Measurements from ENCODE around the gene ZNF28. TPM values are rescaled to one million over a fixed set of nuclear protein-coding genes. Genes with fewer than 3 reads are reported as not detected.
"Not testable (repeated sequence)": the region's sequence is repeated elsewhere in the genome, so short reads cannot be mapped to it uniquely, and the experiment has no call there.

ZNF28 gene
- total RNA-seq, 4 donors from 2014 or later = 6.1 to 25.2 (median 11.1) TPM

DNA sequence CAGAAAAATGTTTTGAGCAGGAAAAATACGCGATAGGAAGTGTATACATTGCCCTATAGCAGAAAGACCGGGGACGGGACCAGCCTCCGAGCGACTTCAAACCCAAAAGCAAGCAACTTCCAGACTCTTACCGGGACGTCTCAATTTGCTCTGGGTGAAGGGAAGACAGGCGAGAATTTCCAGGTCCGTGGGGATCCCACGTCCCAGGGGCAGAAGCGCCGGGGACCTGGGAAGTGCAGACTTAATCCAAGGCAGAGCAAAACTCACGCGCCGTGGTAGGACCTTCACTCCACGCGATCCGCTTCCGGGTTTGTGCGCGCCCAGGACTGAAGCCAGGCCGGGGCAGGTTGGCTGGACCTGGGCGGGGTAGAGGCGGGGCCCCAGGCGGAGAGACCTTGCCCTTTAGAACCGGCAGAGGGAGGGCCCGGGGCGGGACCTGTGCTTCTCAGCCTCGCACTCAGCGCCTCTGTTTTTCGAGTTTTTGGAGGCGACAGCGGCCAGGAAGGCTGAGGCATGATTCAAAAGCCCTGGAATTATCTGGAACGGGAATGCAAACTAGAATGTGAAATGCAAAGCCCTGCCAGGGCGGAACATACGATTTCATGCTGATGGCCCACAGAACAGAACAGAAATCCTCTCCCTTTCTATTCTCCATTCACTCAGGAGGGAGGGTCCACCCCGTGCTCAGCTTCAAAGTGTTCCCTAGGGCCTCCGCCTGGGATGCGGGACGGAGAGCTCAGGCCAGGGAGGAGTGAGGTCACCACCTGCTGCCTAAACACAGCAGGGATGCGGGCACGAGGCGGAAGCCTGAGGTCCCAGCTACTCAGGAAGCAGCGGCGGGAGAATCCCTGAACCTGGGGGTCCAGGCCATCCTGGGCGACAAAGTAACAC lies 34.7 kb downstream of the ZNF28 start, which contains the start of gene ZNF600:
Gene ZNF600, minus strand, starts transcription at position 328 of the 891 bp plus-strand sequence. CDS start 7,903 bp downstream, outside the sequence.
- TF ChIP-seq POLR2A (IDR thresholded peaks at IDR 0.05) (peak; percentile 46 to 54), POLR2AphosphoS5 (IDR thresholded peaks at IDR 0.05) (peak; percentile 80)
- TF ChIP-seq, protein P1, sequence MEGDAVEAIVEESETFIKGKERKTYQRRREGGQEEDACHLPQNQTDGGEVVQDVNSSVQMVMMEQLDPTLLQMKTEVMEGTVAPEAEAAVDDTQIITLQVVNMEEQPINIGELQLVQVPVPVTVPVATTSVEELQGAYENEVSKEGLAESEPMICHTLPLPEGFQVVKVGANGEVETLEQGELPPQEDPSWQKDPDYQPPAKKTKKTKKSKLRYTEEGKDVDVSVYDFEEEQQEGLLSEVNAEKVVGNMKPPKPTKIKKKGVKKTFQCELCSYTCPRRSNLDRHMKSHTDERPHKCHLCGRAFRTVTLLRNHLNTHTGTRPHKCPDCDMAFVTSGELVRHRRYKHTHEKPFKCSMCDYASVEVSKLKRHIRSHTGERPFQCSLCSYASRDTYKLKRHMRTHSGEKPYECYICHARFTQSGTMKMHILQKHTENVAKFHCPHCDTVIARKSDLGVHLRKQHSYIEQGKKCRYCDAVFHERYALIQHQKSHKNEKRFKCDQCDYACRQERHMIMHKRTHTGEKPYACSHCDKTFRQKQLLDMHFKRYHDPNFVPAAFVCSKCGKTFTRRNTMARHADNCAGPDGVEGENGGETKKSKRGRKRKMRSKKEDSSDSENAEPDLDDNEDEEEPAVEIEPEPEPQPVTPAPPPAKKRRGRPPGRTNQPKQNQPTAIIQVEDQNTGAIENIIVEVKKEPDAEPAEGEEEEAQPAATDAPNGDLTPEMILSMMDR (IDR thresholded peaks at IDR 0.05) = peak in 3 of 4 experiments; percentile 32 to 51 (median 44)
- H3K9me3 ChIP-seq, H3K27me3 ChIP-seq, H3K36me3 ChIP-seq: not testable (repeated sequence)
- H3K4me1 ChIP-seq = peaks cover 0 to 25% (median 0%) of the 10 kb centered on the region in 3 donors
- peak within 1 kb of the TSS; percentile 16 to 89 (median 84) for H3K27ac ChIP-seq
- H3K4me3 ChIP-seq = peak within 1 kb of the TSS; percentile 57 to 71
- ATAC-seq = peak; percentile 100
- WGBS, 2 donors (ENCODE audit: low coverage in 1 of 2) = 0% methylated on average over 18 to 19 of the region's 47 CpGs

DNA sequence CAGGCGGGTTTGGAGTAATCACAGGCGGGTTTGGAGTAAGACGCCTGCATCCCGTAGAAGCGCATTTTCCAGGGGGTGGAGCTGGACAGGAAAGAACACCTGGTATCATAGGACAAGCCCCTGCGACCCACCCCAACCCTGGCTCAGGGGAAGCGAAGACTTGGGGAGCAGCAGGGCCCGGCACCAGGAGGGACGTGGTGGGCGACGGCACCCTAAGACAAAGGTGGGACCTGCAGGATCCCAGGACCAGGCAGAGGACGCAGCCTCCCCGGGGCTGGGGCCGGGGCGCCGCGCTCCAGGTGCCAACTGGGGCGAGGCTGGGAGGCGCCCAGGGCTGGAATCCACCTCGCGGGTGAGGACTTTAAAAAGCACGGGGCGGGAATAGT lies 35.4 kb downstream of the ZNF28 start:
- 0 to 5% methylated on average over 2 to 20 of the region's 23 CpGs for WGBS, 2 donors (ENCODE audit: low coverage in 1 of 2)
- H3K4me1 ChIP-seq = peaks cover 0 to 25% (median 0%) of the 10 kb centered on the region in 3 donors
- no peaks in the 10 kb centered on the region for H3K27me3 ChIP-seq
- peaks cover 0 to 15% of the 10 kb centered on the region in 2 donors for H3K36me3 ChIP-seq
- peak; percentile 11 for ATAC-seq
- H3K9me3 ChIP-seq = no peaks in the 10 kb centered on the region
- peak overlapping the region; percentile 16 to 89 (median 84) for H3K27ac ChIP-seq
- TF ChIP-seq EP300 (IDR thresholded peaks at IDR 0.05) (no peak), POLR2AphosphoS5 (IDR thresholded peaks at IDR 0.05) (no peak), POLR2A (IDR thresholded peaks at IDR 0.05) (no peak)
- TF ChIP-seq, protein P1 (IDR thresholded peaks at IDR 0.05) = no peak
- peak overlapping the region; percentile 57 to 71 for H3K4me3 ChIP-seq

DNA sequence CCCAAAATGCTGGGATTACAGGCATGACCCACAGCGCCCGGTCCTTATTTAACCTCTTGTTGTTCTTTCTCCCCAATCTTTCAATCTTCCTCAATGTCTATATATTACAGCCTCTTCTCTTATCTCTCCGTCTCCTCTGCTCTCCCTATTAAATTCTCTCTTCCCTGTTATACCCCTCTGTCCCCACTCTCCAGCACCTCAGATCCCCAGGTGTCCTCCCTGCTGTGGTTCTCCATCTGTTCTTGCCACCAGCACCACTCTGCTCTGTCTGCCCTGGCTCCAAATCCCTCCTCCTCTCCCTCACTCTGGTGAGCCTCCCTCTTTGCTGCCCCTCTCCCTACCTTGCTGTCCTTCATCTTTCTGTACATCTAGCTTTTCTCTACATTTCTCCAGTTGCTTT lies 35.9 kb downstream of the ZNF28 start:
- Histone ChIP-seq H3K36me3 (peaks cover 0 to 21% of the 10 kb centered on the region in 2 donors), H3K27ac (peak overlapping the region in 2 of 4 donors; percentile 82 to 86), H3K27me3 (no peaks in the 10 kb centered on the region), H3K4me1 (peaks cover 0 to 25% (median 0%) of the 10 kb centered on the region in 3 donors), H3K9me3 (no peaks in the 10 kb centered on the region), H3K4me3 (peak overlapping the region in 1 of 2 donors; percentile 71)
- WGBS, 2 donors (ENCODE audit: low coverage in 1 of 2) = 79 to 86% methylated on average over 2 to 3 of the region's 3 CpGs
- TF ChIP-seq POLR2A (IDR thresholded peaks at IDR 0.05) = no peak
- no peak for ATAC-seq

DNA sequence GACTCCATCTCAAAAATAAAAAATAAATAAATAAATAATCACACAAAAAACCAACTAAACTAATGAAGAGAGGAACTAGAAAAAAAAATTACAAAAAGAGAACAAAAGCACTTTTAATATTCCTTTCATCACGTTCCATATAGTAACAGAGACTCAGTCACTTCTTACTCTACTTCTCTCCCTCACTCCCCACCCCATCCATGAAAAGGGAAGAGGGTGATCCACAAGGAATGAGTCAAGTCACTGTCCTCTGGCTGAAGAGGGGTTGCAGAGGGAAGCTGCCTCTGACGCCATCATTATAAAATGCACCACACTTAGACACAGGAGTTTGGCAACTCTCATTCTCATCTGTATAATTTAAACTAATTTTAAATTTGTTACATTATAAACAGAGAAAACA lies 38.6 kb downstream of the ZNF28 start:
- not testable (repeated sequence) for H3K4me3 ChIP-seq, H3K27ac ChIP-seq, H3K9me3 ChIP-seq, H3K27me3 ChIP-seq, ATAC-seq
- Histone ChIP-seq H3K36me3 (peaks cover 0 to 47% of the 10 kb centered on the region in 2 donors), H3K4me1 (peaks cover 0 to 25% (median 0%) of the 10 kb centered on the region in 3 donors)
- WGBS, 2 donors (ENCODE audit: low coverage in 1 of 2) = no CpG with 5 or more reads among the region's 2 CpGs

DNA sequence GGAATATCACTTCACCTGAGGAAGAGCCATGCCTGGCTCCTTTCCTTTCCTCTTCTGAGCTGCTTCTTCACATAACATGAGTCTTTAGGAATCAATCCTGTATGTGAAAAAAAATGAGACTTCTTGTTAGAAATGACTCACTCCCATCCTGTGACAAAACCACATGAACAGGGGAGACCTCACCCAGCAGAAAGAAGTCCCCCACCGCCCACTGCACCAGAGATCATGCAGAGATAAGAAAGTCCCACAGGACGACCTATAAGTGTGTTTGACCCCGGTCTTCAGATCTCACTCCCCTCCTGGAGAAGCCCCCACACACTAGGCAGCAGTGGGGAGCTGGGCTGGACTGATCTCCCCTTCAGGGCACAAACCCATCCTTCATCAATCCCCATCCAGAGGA lies 42.6 kb downstream of the ZNF28 start:
- Histone ChIP-seq H3K9me3 (no peaks in the 10 kb centered on the region), H3K27ac (no peak overlapping the region), H3K27me3 (no peaks in the 10 kb centered on the region), H3K4me3 (no peak overlapping the region), H3K4me1 (no peaks in the 10 kb centered on the region), H3K36me3 (peaks cover 0 to 85% of the 10 kb centered on the region in 2 donors)
- no peak for TF ChIP-seq POLR2A (IDR thresholded peaks at IDR 0.05)
- TF ChIP-seq EP300 (IDR thresholded peaks at IDR 0.05) = no peak
- TF ChIP-seq, protein P1 (IDR thresholded peaks at IDR 0.05) = no peak
- no peak for TF ChIP-seq POLR2AphosphoS5 (IDR thresholded peaks at IDR 0.05)
- WGBS, 2 donors (ENCODE audit: low coverage in 1 of 2) = 40 to 76% methylated on average over 2 to 3 of the region's 3 CpGs
- no peak for ATAC-seq

DNA sequence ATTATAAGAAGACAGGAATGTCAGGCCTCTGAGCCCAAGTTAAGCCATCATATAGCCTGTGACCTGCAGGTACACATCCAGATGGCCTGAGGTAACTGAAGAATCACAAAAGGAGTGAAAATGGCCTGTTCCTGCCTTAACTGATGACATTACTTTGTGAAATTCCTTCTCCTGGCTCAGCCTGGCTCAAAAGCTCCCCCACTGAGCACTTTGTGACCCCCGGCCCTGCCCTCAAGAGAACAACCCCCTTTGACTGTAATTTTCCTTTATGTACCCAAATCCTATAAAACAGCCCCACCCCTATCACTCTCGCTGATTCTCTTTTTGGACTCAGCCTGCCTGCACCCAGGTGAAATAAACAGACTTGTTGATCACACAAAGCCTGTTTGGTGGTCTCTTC lies 65.0 kb downstream of the ZNF28 start:
- H3K36me3 ChIP-seq, H3K4me1 ChIP-seq, ATAC-seq, H3K9me3 ChIP-seq, H3K27me3 ChIP-seq, H3K4me3 ChIP-seq, H3K27ac ChIP-seq: not testable (repeated sequence)
- 70% methylated on average over 2 of the region's 2 CpGs; no CpG with 5 or more reads in 1 of the 2 donors for WGBS, 2 donors (ENCODE audit: low coverage in 1 of 2)

Data from gastroesophageal sphincter (tissue), 4 donors.